HEK293 (cell line): ENCODE measurements around the gene CBLIF.
"Not testable (repeated sequence)": the region's sequence is repeated elsewhere in the genome, so short reads cannot be mapped to it uniquely, and the experiment has no call there.

Experiments
- CTCF ChIA-PET: fragments of 350-600 bp; formaldehyde crosslinking; extraction: SDS; loops from one replicate; lab custom pipeline; 2021; ENCODE audit warnings: antibody characterized with exemption; lab: Yijun Ruan, JAX
- POLR2A ChIA-PET: fragments of 300-600 bp; formaldehyde crosslinking; extraction: SDS; loops from one replicate; lab custom pipeline; 2020; ENCODE audit warnings: antibody characterized with exemption, inconsistent platforms; lab: Yijun Ruan, JAX
- H3K27ac ChIP-seq: fragments of 200-500 bp; sonication (Bioruptor generic); 2 replicates; pipeline ENCODE4 v1.5.1; 2014; ENCODE audit warnings: low read depth, low read length, control low read depth, inconsistent platforms; ENCODE audit errors: extremely low read depth
- H3K36me3 ChIP-seq, 2 experiments: fragments of 200-500 bp in 1 of 2; sonication (Bioruptor generic) in 1 of 2; 1 replicate in 1 of 2; 2 replicates in 1 of 2; pipeline ENCODE4 v1.5.1; 2014 to 2017; ENCODE audit warnings: inconsistent platforms in 2 of 2, low read length in 2 of 2; ENCODE audit not compliant: control insufficient read depth in 2 of 2, insufficient read depth in 1 of 2
- H3K4me1 ChIP-seq: fragments of 200-500 bp; sonication (Bioruptor generic); 2 replicates; pipeline ENCODE4 v1.5.1; 2014; ENCODE audit warnings: mild to moderate bottlenecking, low read length, inconsistent platforms; ENCODE audit not compliant: control insufficient read depth, insufficient read depth
- H3K4me3 ChIP-seq: 2 replicates; pipeline ENCODE4 v1.5.1; 2011; ENCODE audit warnings: low read depth, mild to moderate bottlenecking, control low read depth, low read length, moderate library complexity
- H3K9me3 ChIP-seq: fragments of 200-500 bp; sonication (Bioruptor generic); 2 replicates; pipeline ENCODE4 v1.5.1; 2014; ENCODE audit warnings: low read depth, low read length, inconsistent platforms; ENCODE audit not compliant: control insufficient read depth, insufficient read depth
- ATF2 ChIP-seq: fragments of 450-650 bp; formaldehyde crosslinking; IDR thresholded peaks from 2 replicates; pipeline ENCODE4 v1.5.1; 2016; ENCODE audit warnings: missing biosample characterization, missing genetic modification characterization, low read depth
- BCL11B ChIP-seq: fragments of 450-650 bp; formaldehyde crosslinking; IDR thresholded peaks from 2 replicates; pipeline ENCODE4 v1.5.1; 2016; ENCODE audit warnings: low read depth, missing biosample characterization, missing genetic modification characterization
- SP2 ChIP-seq: fragments of 450-650 bp; formaldehyde crosslinking; IDR thresholded peaks from 2 replicates; pipeline ENCODE4 v1.5.1; 2016; ENCODE audit warnings: missing biosample characterization, missing genetic modification characterization
- ZBTB49 ChIP-seq: fragments of 450-650 bp; formaldehyde crosslinking; IDR thresholded peaks from 2 replicates; pipeline ENCODE4 v1.5.1; 2016; ENCODE audit warnings: missing biosample characterization, missing genetic modification characterization, low read depth
- ZNF112 ChIP-seq: fragments of 450-650 bp; formaldehyde crosslinking; IDR thresholded peaks from 2 replicates; pipeline ENCODE4 v1.5.0; 2017; ENCODE audit warnings: missing biosample characterization, missing genetic modification characterization
- ZNF114 ChIP-seq: fragments of 450-650 bp; formaldehyde crosslinking; IDR thresholded peaks from 2 replicates; pipeline ENCODE4 v1.5.0; 2017; ENCODE audit warnings: missing biosample characterization, missing genetic modification characterization
- ZNF133 ChIP-seq: fragments of 450-650 bp; formaldehyde crosslinking; IDR thresholded peaks from 2 replicates; pipeline ENCODE4 v1.5.1; 2016; ENCODE audit warnings: missing biosample characterization, missing genetic modification characterization
- ZNF146 ChIP-seq: fragments of 450-650 bp; formaldehyde crosslinking; IDR thresholded peaks from 2 replicates; pipeline ENCODE4 v1.5.1; 2016; ENCODE audit warnings: missing biosample characterization, missing genetic modification characterization
- ZNF19 ChIP-seq: fragments of 450-650 bp; formaldehyde crosslinking; IDR thresholded peaks from 2 replicates; pipeline ENCODE4; 2016; ENCODE audit warnings: missing biosample characterization, missing genetic modification characterization, low read depth
- ZNF311 ChIP-seq: fragments of 450-650 bp; formaldehyde crosslinking; IDR thresholded peaks from 2 replicates; pipeline ENCODE4 v1.5.1; 2017; ENCODE audit warnings: missing biosample characterization, missing genetic modification characterization, borderline replicate concordance
- ZNF366 ChIP-seq: fragments of 450-650 bp; formaldehyde crosslinking; conservative IDR thresholded peaks from 2 replicates; pipeline ENCODE4 v1.5.1; 2016; ENCODE audit warnings: missing biosample characterization, missing genetic modification characterization
- ZNF426 ChIP-seq: fragments of 450-650 bp; formaldehyde crosslinking; IDR thresholded peaks from 2 replicates; pipeline ENCODE4 v1.5.1; 2017; ENCODE audit warnings: missing biosample characterization, missing genetic modification characterization, mild to moderate bottlenecking, inconsistent platforms, moderate library complexity
- ZNF433 ChIP-seq: fragments of 450-650 bp; formaldehyde crosslinking; IDR thresholded peaks from 2 replicates; pipeline ENCODE4 v1.5.1; 2016; ENCODE audit warnings: missing biosample characterization, missing genetic modification characterization, low read depth
- ZNF561 ChIP-seq: fragments of 450-650 bp; IDR thresholded peaks from 2 replicates; pipeline ENCODE4 v1.5.1; 2018; ENCODE audit warnings: missing biosample characterization, missing genetic modification characterization, borderline replicate concordance
- ZNF585B ChIP-seq: fragments of 450-650 bp; formaldehyde crosslinking; IDR thresholded peaks from 2 replicates; pipeline ENCODE4 v1.5.1; 2016; ENCODE audit warnings: missing biosample characterization, missing genetic modification characterization
- ZNF660 ChIP-seq: fragments of 450-650 bp; IDR thresholded peaks from 2 replicates; pipeline ENCODE4 v1.5.1; 2018; ENCODE audit warnings: missing biosample characterization, mild to moderate bottlenecking, missing genetic modification characterization
- ZNF707 ChIP-seq: fragments of 450-650 bp; formaldehyde crosslinking; IDR thresholded peaks from 2 replicates; pipeline ENCODE4 v1.5.1; 2016; ENCODE audit warnings: missing biosample characterization, missing genetic modification characterization
- ZNF843 ChIP-seq: fragments of 450-650 bp; formaldehyde crosslinking; IDR thresholded peaks from 2 replicates; pipeline ENCODE4 v1.5.1; 2016; ENCODE audit warnings: missing biosample characterization, missing genetic modification characterization
- ZSCAN5A ChIP-seq: fragments of 450-650 bp; formaldehyde crosslinking; IDR thresholded peaks from 2 replicates; pipeline ENCODE4 v1.5.1; 2016; ENCODE audit warnings: missing biosample characterization, missing genetic modification characterization
- TF ChIP-seq, protein P1 (sequence below): sonication (generic); formaldehyde crosslinking; IDR thresholded peaks from 2 replicates; pipeline ENCODE4 v1.8.1; 2022; ENCODE audit warnings: mild to moderate bottlenecking, moderate library complexity, missing genetic modification reagents
- TF ChIP-seq, protein P2 (sequence below): IDR thresholded peaks from 2 replicates; pipeline ENCODE4 v1.6.1; 2011; ENCODE audit warnings: mild to moderate bottlenecking, low read depth, low read length, borderline replicate concordance

Gene CBLIF

GRCh38 chr11:59851416-59851815 is 6.1 kb upstream of the CBLIF start:
- CTCF ChIA-PET, result interaction anchor here (1.5 kb wide), 1 partner anchor 28 kb away, joined by 5 read pairs; no protein-coding TSS in a partner anchor
- TF ChIP-seq ZNF146 (tag by site-specific recombination), result peak; percentile 43; the same call in 1 of the 2 replicates
- H3K36me3 ChIP-seq, result not testable (repeated sequence)

DNA sequence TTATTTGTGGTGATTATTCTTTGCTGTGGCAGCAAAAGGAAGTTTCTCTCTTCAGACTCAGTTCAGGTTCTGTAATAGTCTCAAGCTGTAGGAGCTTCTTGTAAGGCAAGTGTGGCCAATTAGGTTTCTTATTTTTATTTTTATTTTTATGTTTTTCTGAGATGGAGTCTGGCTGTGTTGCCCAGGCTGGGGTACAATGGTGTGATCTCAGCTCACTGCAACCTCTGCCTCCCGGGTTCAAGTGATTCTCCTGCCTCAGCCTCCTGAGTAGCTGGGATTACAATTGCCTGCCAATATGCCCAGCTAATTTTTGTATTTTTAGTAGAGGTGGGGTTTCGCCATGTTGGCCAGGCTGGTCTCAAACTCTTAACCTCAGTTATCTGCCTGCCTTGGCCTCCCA is 4.3 kb upstream of the CBLIF start:
- H3K36me3 ChIP-seq, H3K9me3 ChIP-seq, CTCF ChIA-PET, H3K4me1 ChIP-seq, H3K4me3 ChIP-seq, POLR2A ChIA-PET, H3K27ac ChIP-seq: not testable (repeated sequence)

More at GRCh38 chr11:59851416-59851815, 6.1 kb upstream of the CBLIF start:
- H3K4me3 ChIP-seq, H3K27ac ChIP-seq, H3K9me3 ChIP-seq, POLR2A ChIA-PET, H3K4me1 ChIP-seq: not testable (repeated sequence)

DNA sequence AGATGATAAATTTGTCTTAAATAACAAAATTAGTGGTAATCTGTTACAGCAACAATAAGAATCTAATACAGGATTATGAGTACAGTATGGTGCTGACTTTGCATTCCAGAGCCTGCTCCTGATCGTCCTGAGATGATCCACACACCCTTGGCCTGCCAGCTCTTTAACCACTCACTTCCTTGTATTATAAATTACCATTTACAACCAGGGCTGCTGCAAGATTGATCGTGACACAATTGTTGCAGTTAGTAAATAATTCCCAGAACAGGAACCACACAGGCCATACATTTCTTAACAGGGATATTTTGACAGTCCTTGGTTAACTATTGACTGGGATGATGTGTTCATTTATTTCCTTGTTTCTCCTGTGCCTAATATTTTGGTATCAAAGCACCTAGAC is 3.8 kb upstream of the CBLIF start:
- no peak overlapping the region for H3K27ac ChIP-seq
- TF ChIP-seq ZNF660 (tag by site-specific recombination), result no peak
- TF ChIP-seq, protein P1, sequence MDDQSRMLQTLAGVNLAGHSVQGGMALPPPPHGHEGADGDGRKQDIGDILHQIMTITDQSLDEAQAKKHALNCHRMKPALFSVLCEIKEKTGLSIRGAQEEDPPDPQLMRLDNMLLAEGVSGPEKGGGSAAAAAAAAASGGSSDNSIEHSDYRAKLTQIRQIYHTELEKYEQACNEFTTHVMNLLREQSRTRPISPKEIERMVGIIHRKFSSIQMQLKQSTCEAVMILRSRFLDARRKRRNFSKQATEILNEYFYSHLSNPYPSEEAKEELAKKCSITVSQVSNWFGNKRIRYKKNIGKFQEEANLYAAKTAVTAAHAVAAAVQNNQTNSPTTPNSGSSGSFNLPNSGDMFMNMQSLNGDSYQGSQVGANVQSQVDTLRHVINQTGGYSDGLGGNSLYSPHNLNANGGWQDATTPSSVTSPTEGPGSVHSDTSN (CRISPR knock-in tag), result no peak
- TF ChIP-seq SP2, result no peak
- TF ChIP-seq BCL11B, result no peak
- no peak for TF ChIP-seq ZNF561 (tag by site-specific recombination)
- TF ChIP-seq, protein P2, sequence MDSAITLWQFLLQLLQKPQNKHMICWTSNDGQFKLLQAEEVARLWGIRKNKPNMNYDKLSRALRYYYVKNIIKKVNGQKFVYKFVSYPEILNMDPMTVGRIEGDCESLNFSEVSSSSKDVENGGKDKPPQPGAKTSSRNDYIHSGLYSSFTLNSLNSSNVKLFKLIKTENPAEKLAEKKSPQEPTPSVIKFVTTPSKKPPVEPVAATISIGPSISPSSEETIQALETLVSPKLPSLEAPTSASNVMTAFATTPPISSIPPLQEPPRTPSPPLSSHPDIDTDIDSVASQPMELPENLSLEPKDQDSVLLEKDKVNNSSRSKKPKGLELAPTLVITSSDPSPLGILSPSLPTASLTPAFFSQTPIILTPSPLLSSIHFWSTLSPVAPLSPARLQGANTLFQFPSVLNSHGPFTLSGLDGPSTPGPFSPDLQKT, result no peak
- no peak for TF ChIP-seq ATF2 (tag by site-specific recombination)
- no peak for TF ChIP-seq ZSCAN5A (tag by site-specific recombination)
- no peak for TF ChIP-seq ZNF112 (tag by site-specific recombination)
- TF ChIP-seq ZNF366 (tag by site-specific recombination), result no peak
- no peak for TF ChIP-seq ZNF114 (tag by site-specific recombination)
- no peak for TF ChIP-seq ZNF19 (tag by site-specific recombination)
- TF ChIP-seq ZNF311 (tag by site-specific recombination), result no peak
- no peak for TF ChIP-seq ZNF426 (tag by site-specific recombination)
- TF ChIP-seq ZBTB49 (tag by site-specific recombination), result no peak
- no peak for TF ChIP-seq ZNF843 (tag by site-specific recombination)
- no peak for TF ChIP-seq ZNF433 (tag by site-specific recombination)
- no peak for TF ChIP-seq ZNF133 (tag by site-specific recombination)
- no peak for TF ChIP-seq ZNF585B (tag by site-specific recombination)
- TF ChIP-seq ZNF707 (tag by site-specific recombination), result no peak
- TF ChIP-seq, all 188 proteins: peak for 0
- H3K4me3 ChIP-seq, result no peak overlapping the region
- POLR2A ChIA-PET, result no interaction called here
- H3K36me3 ChIP-seq, result no peaks in the 10 kb centered on the region
- H3K9me3 ChIP-seq, result no peaks in the 10 kb centered on the region
- H3K4me1 ChIP-seq, result no peaks in the 10 kb centered on the region
- CTCF ChIA-PET, result no interaction called here

DNA sequence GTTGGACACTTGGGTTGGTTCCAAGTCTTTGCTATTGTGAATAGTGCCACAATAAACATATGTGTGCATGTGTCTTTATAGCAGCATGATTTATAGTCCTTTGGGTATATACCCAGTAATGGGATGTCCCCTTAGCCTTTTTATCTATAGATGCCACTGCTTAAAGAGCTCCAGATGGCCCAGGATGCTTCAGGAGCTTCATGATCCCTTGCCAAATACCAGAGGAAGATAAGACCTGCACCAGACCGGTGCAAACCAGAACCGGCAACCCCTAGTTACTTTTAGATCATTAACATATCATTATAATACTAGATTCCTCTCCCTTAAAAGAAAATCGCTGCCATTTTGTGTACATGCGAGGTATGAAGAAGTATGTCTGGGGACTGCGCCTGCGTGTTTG is 3.1 kb upstream of the CBLIF start:
- CTCF ChIA-PET, H3K4me3 ChIP-seq, H3K4me1 ChIP-seq, H3K36me3 ChIP-seq, H3K27ac ChIP-seq, H3K9me3 ChIP-seq, POLR2A ChIA-PET: not testable (repeated sequence)
